Fibroblast of villous mesenchyme (primary cell): ENCODE results near the gene ZBTB20. TPM values are rescaled to one million over a fixed set of nuclear protein-coding genes. Genes with fewer than 3 reads are reported as not detected.

ENCODE experiments used
- DNase-seq: peaks from one replicate; pipeline ENCODE4 v3.0.0-alpha.2; 2010; ENCODE audit warnings: low read depth
- H3K4me3 ChIP-seq: 2 replicates; pipeline ENCODE4 v1.5.1; 2011; ENCODE audit warnings: low read depth, mild to moderate bottlenecking, low read length
- total RNA-seq: library from RNA; depleted of rRNA; stranded (reverse); fragments of >200 nt; gene quantifications from 2 replicates; pipeline ENCODE4 v1.2.3, GENCODE V29; 2012
- TF ChIP-seq, protein P1 (sequence below): IDR thresholded peaks from 2 replicates; pipeline ENCODE4 v1.5.1; 2012; ENCODE audit warnings: low read depth, mild to moderate bottlenecking, low read length; ENCODE audit not compliant: insufficient read depth

Gene ZBTB20
- total RNA-seq, 1 donor, result 28.1 TPM

DNA sequence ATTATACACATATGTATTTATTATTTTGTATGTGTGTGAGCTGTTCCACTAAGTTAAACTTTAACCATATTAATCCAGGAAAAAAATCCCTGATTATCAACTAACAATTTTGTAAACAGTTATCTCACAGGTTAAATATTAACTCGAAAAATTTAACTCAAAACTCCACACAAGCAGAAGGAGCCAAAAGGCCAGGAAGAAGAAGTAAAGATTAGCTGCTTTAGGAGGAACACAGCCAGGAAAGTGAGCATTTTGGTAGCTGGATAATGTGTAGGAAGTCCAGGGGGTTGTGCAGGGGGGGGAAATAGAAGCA lies 428.2 kb downstream of the ZBTB20 start:
- TF ChIP-seq, protein P1, sequence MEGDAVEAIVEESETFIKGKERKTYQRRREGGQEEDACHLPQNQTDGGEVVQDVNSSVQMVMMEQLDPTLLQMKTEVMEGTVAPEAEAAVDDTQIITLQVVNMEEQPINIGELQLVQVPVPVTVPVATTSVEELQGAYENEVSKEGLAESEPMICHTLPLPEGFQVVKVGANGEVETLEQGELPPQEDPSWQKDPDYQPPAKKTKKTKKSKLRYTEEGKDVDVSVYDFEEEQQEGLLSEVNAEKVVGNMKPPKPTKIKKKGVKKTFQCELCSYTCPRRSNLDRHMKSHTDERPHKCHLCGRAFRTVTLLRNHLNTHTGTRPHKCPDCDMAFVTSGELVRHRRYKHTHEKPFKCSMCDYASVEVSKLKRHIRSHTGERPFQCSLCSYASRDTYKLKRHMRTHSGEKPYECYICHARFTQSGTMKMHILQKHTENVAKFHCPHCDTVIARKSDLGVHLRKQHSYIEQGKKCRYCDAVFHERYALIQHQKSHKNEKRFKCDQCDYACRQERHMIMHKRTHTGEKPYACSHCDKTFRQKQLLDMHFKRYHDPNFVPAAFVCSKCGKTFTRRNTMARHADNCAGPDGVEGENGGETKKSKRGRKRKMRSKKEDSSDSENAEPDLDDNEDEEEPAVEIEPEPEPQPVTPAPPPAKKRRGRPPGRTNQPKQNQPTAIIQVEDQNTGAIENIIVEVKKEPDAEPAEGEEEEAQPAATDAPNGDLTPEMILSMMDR, result no peak
- DNase-seq, result no peak
- H3K4me3 ChIP-seq, result no peak overlapping the region

DNA sequence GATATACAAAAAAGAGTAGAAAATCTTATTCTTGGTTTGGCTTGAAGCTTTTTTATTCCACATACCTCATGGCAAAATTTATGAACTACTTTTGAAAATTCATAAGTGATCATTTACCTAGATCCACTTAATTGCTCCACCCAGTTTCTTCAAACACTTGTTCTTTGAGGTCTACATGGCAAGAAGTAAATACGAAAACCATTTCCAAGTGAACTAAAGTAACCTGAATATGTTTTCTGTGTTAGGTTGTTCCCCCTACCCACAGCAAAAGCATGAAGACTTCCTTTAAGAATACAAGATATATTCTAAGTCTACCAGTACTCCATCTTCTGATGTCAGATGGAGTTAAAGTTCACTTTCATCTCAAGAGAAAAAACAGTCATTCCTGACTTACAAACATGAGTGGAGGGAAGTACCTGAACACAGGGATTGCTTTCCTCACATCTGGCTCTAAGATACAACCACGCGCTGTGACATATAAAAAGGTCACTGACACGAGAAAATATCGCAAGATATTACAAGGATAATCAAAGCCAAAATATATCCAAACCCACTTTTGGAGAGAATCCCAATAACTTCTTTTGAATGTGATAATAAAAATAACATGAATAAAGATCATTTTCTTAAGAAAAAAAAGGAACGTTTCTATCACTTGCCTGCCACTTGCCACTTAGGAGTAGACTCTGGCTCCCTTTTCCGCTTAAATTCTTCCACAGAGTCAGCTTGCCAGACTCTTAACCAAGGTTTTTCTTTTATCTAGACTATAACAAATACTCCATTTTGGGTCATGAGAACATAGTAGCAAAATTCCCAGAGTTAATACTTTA lies 428.8 kb downstream of the ZBTB20 start:
- no peak overlapping the region for H3K4me3 ChIP-seq
- no peak for DNase-seq
- TF ChIP-seq, protein P1, result no peak

DNA sequence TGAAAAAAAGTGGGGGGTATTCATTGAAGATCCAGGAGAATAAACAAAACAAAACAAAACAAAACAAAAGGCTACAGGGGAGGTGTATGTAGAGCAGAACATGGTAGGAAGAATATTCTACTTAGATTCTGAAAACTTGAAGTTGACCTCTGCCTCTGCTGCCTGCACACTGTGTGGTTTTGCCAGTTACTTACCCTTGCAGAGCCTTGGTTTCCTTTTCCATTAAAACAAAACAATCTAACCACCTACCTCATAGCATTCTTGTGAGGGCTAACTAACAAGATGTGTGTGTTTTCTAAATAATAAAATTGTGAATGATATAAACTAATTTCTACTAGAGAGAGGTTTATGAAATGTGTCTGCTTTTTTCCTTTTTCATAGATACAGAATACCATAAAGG lies 430.2 kb downstream of the ZBTB20 start:
- no peak overlapping the region for H3K4me3 ChIP-seq
- TF ChIP-seq, protein P1, result no peak
- no peak for DNase-seq

DNA sequence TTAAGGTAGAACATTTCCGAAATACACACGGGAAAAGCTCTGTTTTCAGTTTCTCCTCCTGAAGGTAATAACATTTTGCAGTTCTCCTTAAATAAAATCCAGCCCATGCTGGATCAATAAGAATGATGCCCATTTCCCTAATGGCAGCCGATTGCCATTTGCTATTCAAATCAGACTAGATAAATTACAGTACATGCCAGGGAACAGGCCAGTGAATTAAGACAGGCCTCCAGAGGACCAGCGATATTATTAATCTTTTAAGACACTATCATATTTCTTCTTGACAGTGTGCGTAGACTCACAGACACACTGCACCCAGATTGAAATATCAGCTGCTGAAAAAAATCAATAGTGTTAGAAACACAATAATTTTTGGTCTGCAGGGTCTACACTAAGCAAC lies 431.0 kb downstream of the ZBTB20 start:
- H3K4me3 ChIP-seq, result no peak overlapping the region
- no peak for DNase-seq
- TF ChIP-seq, protein P1, result no peak

DNA sequence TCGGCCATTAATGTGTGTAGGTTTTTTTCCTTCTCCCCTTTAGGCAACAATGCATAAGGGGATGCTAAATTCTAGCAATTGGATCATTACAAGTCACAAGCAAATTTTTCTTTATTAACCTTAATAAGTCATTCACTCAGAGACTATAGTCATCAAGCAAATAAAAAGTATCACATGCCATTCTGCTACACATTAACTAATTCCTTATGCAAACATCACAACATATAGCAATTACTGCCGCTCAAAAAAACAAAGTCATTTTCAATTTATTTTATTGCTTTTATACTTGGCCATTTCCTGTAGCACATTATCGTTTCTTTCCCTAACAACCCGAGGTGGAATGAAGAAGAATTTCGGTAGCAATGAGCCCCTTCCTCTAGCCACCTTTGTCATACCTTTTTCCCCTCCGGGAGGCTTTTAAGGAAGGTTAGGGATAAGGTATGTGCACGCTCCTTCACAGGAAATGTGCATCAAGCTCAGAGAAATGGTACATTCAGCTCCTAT lies 432.1 kb downstream of the ZBTB20 start:
- no peak for DNase-seq
- TF ChIP-seq, protein P1, result no peak
- no peak overlapping the region for H3K4me3 ChIP-seq

DNA sequence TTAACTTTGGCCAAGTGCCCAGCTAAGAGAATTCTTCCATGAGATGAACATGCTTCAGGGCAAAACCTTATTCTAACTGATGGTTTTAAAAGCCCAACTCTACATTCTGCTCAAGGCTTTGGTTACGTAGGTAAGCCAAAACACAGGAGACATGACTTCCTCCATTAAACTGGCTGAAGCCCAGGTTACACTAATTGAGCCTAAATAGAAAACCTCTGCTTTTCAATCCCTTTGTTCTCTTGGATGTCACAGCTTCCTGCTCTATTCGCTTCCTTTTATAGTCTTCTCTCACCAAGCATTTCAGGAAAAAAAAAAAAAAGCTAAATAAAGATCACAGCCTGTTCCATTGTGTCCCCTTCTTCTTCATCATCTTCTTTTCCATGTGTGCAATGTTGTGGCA lies 432.9 kb downstream of the ZBTB20 start:
- no peak overlapping the region for H3K4me3 ChIP-seq
- TF ChIP-seq, protein P1, result no peak
- no peak for DNase-seq
